NCI-H128 (cell line): ENCODE results near the gene GLG1.
"Not testable (repeated sequence)": the region's sequence is repeated elsewhere in the genome, so short reads cannot be mapped to it uniquely, and the experiment has no call there.

Experiments used
- DNase-seq: peaks from one replicate; lab custom pipeline; 2025; ENCODE audit not compliant: unreplicated experiment; lab: John Stamatoyannopoulos, UW

Gene GLG1

GRCh38 chr16:74450967-74451760 is 155.8 kb downstream of the GLG1 start:
- DNase-seq: no peak

DNA sequence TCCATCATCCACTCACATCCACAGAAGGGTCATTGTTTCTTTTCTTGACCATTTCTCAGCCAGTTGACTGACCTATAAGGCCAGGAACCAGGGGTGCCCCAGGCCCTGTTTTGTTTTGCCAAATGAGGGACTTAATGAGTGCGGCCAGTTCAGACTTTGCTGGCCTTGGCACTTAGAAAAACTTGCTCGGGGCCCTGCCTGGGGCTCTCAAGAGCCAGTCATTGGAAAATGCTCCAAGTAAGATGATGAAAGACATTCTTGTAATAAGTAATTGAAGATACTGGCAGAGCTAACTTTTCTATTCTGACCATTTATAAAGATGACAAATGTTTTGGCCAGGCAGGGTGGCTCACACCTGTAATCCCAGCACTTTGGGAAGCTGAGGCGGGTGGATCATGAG is 156.7 kb downstream of the GLG1 start:
- DNase-seq: no peak

DNA sequence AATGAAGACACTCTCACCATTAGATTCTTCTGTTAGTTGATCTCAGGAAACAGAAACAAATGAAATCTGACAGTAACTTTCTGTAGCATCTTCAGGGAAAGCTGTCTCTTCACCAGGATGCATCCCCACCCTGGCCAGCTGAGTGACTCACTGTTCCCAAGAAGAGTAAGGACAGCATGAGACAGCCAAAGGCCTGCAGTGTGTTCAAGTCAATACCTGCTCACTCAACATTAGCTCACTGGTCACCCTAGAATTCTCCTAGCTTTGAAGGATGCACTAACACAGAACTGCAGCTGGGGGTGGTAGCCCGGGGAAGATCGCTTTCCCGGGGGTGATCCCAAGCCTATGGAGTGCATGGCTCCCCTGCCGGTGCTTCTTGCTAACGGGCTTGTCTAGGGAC is 157.4 kb downstream of the GLG1 start:
- no peak for DNase-seq

GRCh38 chr16:74448990-74449389 is 157.9 kb downstream of the GLG1 start:
- DNase-seq: no peak

- no peak for DNase-seq
Measured at GRCh38 chr16:74447578-74447977, 159.3 kb downstream of the GLG1 start.

DNA sequence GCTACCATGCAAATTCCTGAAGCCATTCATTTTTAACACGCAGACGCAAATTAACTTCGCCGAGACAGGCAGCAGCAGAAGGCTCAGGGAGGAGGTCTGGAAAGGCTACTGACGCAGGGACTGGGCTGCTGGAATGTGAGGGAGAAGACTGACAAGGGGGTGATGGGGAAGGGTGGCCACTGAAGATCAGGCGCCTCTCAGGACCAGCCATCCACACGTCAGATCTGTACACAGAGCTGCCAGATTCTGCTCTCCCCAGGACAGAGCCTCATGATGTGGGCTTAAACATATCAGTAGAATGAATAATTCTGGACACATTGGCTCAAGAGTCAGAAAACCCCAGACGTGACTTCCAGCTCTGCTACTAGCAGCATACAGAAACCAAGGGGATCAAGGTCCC is 160.0 kb downstream of the GLG1 start:
- no peak for DNase-seq

GRCh38 chr16:74443624-74444346 is 163.1 kb downstream of the GLG1 start:
- not testable (repeated sequence) for DNase-seq

GRCh38 chr16:74439685-74440084 is 167.2 kb downstream of the GLG1 start:
- no peak for DNase-seq

GRCh38 chr16:74438492-74438979 is 168.4 kb downstream of the GLG1 start:
- DNase-seq: no peak

GRCh38 chr16:74431516-74431915 is 175.4 kb downstream of the GLG1 start:
- DNase-seq: no peak

DNA sequence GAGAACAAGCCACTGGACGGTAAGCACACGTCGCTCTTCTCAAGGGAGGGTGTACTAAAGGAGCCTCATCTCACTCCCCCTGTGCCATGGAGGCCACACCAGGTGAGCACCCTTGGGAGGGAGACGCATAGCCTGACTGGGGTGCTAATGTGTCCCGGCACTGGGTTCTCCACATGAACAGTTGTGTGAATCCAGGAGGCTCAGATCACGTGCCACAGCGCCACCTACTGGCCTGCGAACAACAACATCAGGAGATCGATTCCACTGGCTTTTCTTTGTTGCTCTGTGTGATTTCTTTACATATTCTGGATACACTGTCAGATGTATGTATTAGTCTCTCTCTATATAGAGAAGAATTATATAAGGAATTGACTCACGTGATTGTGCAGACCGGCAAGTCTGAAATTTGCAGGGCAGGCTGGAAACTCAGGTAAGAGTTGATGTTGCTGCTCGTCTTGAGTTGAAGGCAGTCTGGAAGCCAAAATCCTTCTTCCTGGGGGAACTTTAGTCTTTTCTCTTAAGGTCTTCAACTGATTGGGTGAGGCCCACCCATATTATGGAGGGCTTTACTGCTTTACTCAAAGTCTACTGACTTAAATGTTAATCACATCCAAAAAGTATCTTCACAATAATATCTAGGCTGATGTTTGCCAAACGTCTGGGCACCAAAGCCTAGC is 176.7 kb downstream of the GLG1 start:
- not testable (repeated sequence) for DNase-seq

DNA sequence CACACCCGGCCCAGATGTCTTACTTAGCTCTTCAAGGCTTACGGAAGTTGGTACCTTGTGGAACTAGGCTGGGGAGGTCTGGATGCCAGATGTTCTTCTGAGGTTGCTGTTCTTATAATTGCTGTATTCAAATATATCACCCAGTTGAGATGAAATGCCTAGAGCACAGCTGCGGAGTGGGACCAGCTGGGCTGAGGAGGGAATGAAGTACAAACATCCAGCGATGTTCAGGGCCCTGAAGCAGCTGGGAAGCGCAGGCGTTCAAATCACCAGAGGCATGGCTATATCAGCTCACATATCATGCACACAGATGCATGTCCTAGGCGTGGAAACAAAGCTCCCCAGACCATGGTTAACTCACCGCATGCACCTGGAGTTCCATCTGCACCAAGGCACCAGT is 178.4 kb downstream of the GLG1 start:
- DNase-seq: not testable (repeated sequence)

GRCh38 chr16:74425751-74426150 is 181.2 kb downstream of the GLG1 start:
- DNase-seq: not testable (repeated sequence)

DNA sequence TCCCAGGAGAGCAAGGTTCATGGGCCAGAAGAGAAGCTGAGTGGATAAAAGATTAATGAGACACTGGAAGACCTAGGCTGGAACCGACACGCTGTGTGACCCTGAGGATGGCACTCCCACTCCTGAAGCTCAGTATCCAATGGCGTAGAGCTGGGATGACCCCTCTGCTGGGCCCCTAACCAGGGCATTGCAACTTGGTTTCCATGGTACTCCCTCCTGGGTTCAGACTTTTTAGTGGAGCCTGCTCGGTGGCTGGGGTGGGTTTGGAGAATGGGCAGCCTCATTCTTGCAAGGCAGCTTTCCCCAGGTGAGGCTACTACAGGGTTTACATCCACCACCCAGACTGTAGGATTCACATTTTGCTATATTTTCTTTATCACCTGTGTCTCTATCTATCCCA is 183.2 kb downstream of the GLG1 start:
- DNase-seq: not testable (repeated sequence)

- not testable (repeated sequence) for DNase-seq
Measured at GRCh38 chr16:74422086-74422485, 184.8 kb downstream of the GLG1 start.

DNA sequence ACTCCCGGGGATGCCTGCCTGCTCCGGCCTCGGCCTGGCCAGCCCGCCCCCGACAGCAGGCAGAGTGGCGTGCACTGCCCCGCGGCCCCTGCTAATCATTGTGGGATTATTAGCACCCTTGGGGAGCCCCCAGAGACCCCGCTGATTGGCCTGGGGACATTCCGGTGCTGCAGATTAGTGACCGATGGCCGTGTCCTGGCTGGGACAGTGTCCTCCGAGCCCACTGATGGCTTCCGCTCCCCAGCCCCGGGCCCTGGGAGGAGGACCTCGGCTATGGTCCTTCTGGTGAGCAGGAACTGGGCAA is 185.5 kb downstream of the GLG1 start:
- not testable (repeated sequence) for DNase-seq

GRCh38 chr16:74420612-74421481 is 186.1 kb downstream of the GLG1 start, which contains the start of gene CLEC18B:
CLEC18B (minus strand) TSS chr16:74421478; CDS start chr16:74421270, 208 bp downstream.
- not testable (repeated sequence) for DNase-seq

- DNase-seq: not testable (repeated sequence)
Measured at GRCh38 chr16:74419811-74420210, 187.1 kb downstream of the GLG1 start.

GRCh38 chr16:74417897-74418296 is 189.0 kb downstream of the GLG1 start:
- not testable (repeated sequence) for DNase-seq

- DNase-seq: not testable (repeated sequence)
Measured at GRCh38 chr16:74413920-74414319, 193.0 kb downstream of the GLG1 start.

DNA sequence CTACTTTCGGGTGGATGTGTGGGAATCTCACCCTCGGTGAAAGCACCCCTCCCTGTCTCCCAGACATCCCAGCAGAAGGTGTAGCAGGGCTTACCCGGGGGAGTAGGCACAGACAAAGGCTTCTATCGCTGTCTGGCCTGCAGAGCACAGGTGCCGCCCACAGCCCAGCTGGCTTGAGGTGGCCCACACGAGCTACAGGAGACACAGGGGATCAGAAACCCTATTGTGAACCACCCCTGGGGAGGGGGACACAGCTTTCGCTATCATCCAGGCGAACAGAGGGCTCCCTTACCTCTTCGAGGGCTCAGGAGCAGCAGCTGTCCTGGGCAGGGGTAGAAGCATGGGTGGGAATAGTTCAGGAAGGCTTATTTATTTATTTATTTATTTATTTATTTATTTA is 193.4 kb downstream of the GLG1 start:
- not testable (repeated sequence) for DNase-seq
